GM12891 (cell line): ENCODE measurements around the gene CDCA4. TPM values are rescaled to one million over a fixed set of nuclear protein-coding genes. Genes with fewer than 3 reads are reported as not detected.

Experiments used
- DNase-seq: peaks from one replicate; pipeline ENCODE4 v3.0.0; 2011; ENCODE audit warnings: low spot score; ENCODE audit not compliant: insufficient read length
- FAIRE-seq: peaks from 2 replicates; lab custom pipeline; 2011; peaks lifted over from hg19 to GRCh38; lab: Jason Lieb, UNC
- PAX5 ChIP-seq: IDR thresholded peaks from 2 replicates; pipeline ENCODE4 v1.6.1; 2011; ENCODE audit warnings: low read length, moderate library complexity, mild to moderate bottlenecking; ENCODE audit not compliant: insufficient read depth, severe bottlenecking
- POLR2A ChIP-seq: IDR thresholded peaks from 2 replicates; pipeline ENCODE4 v1.6.1; 2011; ENCODE audit warnings: low read depth, low read length, control low read depth
- POLR2AphosphoS5 ChIP-seq: IDR thresholded peaks from 2 replicates; pipeline ENCODE4 v1.6.1; 2011; ENCODE audit warnings: low read depth, low read length, control low read depth
- POU2F2 ChIP-seq: IDR thresholded peaks from 2 replicates; pipeline ENCODE4 v1.6.1; 2011; ENCODE audit warnings: low read depth, mild to moderate bottlenecking, control low read depth, low read length, moderate library complexity
- SPI1 ChIP-seq: IDR thresholded peaks from 2 replicates; pipeline ENCODE4 v1.6.1; 2011; ENCODE audit warnings: low read depth, low read length, control low read depth
- TAF1 ChIP-seq: IDR thresholded peaks from 2 replicates; pipeline ENCODE4 v1.6.1; 2011; ENCODE audit warnings: low read depth, low read length, control low read depth
- polyA plus RNA-seq: library from polyadenylated mRNA; unstranded; fragments of >200 nt; gene quantifications from one replicate; pipeline ENCODE4 v1.2.1, GENCODE V29; 2012; ENCODE audit warnings: low read depth, missing spikeins, inconsistent platforms; ENCODE audit not compliant: missing spikeins

CDCA4 gene
- 35.1 TPM for polyA plus RNA-seq

GRCh38 chr14:105020815-105021655, at the start of gene CDCA4:
Gene CDCA4, minus strand, starts transcription at chr14:105021083. Its CDS starts 9,154 bp downstream, at chr14:105011929.
- peak; percentile 97 for FAIRE-seq
- peak; percentile 98 for DNase-seq
- TF ChIP-seq POLR2AphosphoS5: peak; percentile 65
- peak; percentile 79 for TF ChIP-seq POLR2A
- TF ChIP-seq PAX5: no peak
- no peak for TF ChIP-seq POU2F2
- no peak for TF ChIP-seq SPI1
- peak; percentile 82 for TF ChIP-seq TAF1

- TF ChIP-seq POLR2A: no peak
- TF ChIP-seq TAF1: no peak
- TF ChIP-seq POLR2AphosphoS5: no peak; the same call in 1 of the 2 replicates
- peak; percentile 89; the same call in 1 of the 2 replicates for TF ChIP-seq POU2F2
- peak; percentile 47 for TF ChIP-seq PAX5
- peak; percentile 76 for TF ChIP-seq SPI1
- DNase-seq (peak; percentile 75), FAIRE-seq (no peak)
Observed at GRCh38 chr14:105069871-105070759, 49.2 kb upstream of the CDCA4 start.

- DNase-seq: no peak
- TF ChIP-seq SPI1 (no peak), POLR2AphosphoS5 (no peak), PAX5 (no peak), POLR2A (no peak), TAF1 (no peak), POU2F2 (no peak)
Observed at GRCh38 chr14:105069522-105069870, 48.6 kb upstream of the CDCA4 start.

GRCh38 chr14:105068818-105069217, 47.9 kb upstream of the CDCA4 start:
- DNase-seq (no peak), FAIRE-seq (peak; percentile 67)
- TF ChIP-seq SPI1: no peak
- TF ChIP-seq POLR2A: no peak
- no peak for TF ChIP-seq PAX5
- TF ChIP-seq POLR2AphosphoS5: no peak
- no peak for TF ChIP-seq TAF1
- no peak for TF ChIP-seq POU2F2

More at GRCh38 chr14:105069522-105069870, 48.6 kb upstream of the CDCA4 start:
- no peak for FAIRE-seq

DNA sequence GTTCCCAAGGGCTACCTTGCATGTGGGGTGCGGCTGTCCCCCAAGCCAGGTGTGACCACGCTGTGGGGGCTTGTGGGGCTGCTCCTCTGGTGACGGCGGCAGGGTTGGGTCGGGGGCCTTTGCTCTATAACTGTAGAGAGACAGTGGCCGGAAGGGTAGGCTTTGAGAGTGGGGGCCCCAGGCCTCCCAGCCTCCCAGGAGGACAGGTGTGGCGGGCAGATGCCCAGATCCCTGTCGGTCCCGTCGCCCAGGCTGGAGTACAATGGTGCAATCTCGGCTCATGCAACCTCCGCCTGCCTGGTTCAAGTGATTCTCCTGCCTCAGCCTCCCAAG, 47.1 kb upstream of the CDCA4 start:
- DNase-seq (no peak), FAIRE-seq (no peak)
- no peak for TF ChIP-seq POLR2AphosphoS5
- TF ChIP-seq PAX5: no peak
- no peak for TF ChIP-seq SPI1
- TF ChIP-seq POLR2A: no peak
- no peak for TF ChIP-seq POU2F2
- TF ChIP-seq TAF1: no peak

DNA sequence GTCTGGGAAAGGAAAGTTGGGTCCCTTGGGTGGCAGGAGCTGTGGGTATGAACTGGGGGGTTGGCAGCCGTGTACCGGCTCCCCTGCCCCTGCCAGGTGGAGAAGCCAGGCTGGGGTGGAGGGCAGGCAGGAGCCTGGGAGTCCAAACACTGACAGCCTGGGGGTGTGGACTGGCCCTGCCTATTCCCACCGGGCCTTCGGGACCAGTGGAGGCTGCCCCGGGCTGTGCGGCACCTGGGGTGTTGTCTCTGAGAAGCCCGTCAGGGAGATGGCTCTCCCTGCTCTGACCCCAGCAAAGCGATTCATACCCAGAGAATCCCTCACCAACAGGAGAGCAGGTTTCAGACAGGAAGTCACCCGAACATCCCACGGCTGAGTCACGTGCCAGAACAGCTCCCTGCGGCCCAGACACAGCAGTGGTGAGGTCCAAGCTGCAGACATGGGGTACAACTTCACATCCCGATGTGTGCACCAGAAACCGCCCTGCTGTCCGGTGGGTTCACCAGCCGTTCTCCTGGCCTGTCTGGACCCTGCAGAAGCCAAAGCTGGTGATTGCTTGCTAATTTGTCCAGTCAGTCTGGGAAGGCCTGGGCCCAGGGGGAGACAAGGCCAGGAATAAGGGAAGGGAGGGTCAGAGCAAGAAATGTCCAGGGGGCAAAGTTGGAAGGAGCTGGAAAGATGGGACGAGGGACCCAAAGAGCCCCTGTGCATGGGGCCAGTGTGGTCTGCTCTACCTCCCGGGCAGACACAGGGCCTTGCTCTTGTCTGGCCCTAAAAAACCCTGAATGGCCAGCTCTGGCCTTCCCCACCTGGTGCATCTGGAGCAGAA, 46.5 kb upstream of the CDCA4 start:
- TF ChIP-seq POLR2A: 0 out of 2 replicates have a peak, but pooled peaks have one; percentile 22
- TF ChIP-seq POU2F2: no peak
- TF ChIP-seq SPI1: peak; percentile 56
- TF ChIP-seq TAF1: no peak
- no peak for TF ChIP-seq PAX5
- no peak for DNase-seq
- FAIRE-seq: peak; percentile 97

DNA sequence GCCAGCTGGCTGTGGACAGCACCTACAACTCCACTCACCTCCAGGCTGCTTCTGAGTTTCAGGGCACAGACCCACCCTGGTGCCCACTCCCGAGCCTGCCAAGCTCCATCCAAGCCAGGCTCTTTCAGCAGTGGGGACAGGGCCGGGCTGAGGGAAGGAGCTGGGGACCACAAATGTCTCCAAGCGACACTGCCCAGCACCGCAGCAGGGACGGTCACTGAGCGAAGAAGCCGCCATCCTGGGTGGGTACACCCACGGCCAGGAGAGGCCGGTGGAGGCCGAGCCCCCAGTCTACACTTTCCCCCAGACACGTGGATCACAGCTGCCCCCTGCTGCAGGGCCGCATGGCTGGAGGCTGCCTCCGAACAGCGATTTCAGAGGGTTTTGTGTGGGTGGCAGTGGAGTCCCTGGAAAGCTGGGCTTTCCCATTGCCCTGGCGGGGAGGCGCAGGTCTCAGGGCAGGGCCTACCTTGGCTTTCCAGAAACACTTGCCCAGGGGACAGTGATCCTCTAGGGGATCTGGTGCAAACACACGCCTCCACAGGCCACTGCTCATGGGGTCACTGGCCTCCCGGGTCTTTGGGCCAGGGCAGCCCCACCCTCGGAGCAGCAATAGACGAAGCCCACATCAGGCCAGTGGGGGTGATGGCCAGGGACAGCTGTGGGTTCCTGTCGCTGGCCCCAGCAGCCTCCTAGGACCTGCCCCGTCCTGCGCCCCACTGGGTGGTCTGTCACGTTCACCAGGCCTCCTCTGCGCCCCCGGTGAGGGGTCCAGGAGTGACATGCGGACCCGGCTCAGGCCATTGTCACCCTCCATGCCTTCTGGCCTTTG, 45.6 kb upstream of the CDCA4 start:
- DNase-seq (no peak), FAIRE-seq (peak; percentile 66)
- TF ChIP-seq PAX5 (no peak), SPI1 (no peak), POLR2A (no peak), POLR2AphosphoS5 (no peak), TAF1 (no peak), POU2F2 (no peak)
